Medulla oblongata (tissue), 1 donor: ENCODE measurements around the gene ERI2.
"Not testable (repeated sequence)": the region's sequence is repeated elsewhere in the genome, so short reads cannot be mapped to it uniquely, and the experiment has no call there.

ENCODE experiments used
- DNase-seq: peaks from one replicate; pipeline ENCODE4 v3.0.0-alpha.2; 2015; ENCODE audit errors: extremely low spot score

ERI2 gene

GRCh38 chr16:20764448-20764847 lies 41.8 kb downstream of the ERI2 start:
- not testable (repeated sequence) for DNase-seq

- peak; percentile 86 for DNase-seq
These were observed 42.6 kb downstream of the ERI2 start, which contains the start of gene ACSM3 for GRCh38 chr16:20763461-20764232. TSS of gene ACSM3 (plus strand) at chr16:20764014. CDS start at chr16:20770035, 6,021 bp downstream.

GRCh38 chr16:20762404-20763123 lies 43.7 kb downstream of the ERI2 start:
- no peak for DNase-seq

- no peak for DNase-seq
These were observed 45.1 kb downstream of the ERI2 start for GRCh38 chr16:20761175-20761574.

- DNase-seq: no peak
These were observed 45.9 kb downstream of the ERI2 start for GRCh38 chr16:20760346-20760745.

GRCh38 chr16:20755799-20756198 lies 50.5 kb downstream of the ERI2 start:
- DNase-seq: not testable (repeated sequence)

GRCh38 chr16:20755238-20755637 lies 51.0 kb downstream of the ERI2 start:
- no peak for DNase-seq

- no peak for DNase-seq
These were observed 52.5 kb downstream of the ERI2 start for GRCh38 chr16:20753727-20754126.

GRCh38 chr16:20750558-20750957 lies 55.7 kb downstream of the ERI2 start:
- no peak for DNase-seq

- no peak for DNase-seq
These were observed 56.8 kb downstream of the ERI2 start for GRCh38 chr16:20749474-20749873.

- DNase-seq: no peak
These were observed 59.0 kb downstream of the ERI2 start for GRCh38 chr16:20747030-20747816.

- no peak for DNase-seq
These were observed 59.8 kb downstream of the ERI2 start for GRCh38 chr16:20746461-20746860.
